Retinal pigment epithelial cell (primary cell): ENCODE data around the gene GID4.

Experiments used
- DNase-seq: peaks from one replicate; pipeline ENCODE4 v3.0.0-alpha.2; 2010; ENCODE audit warnings: low read depth
- H3K4me3 ChIP-seq: 2 replicates; pipeline ENCODE4 v1.5.1; 2011; ENCODE audit warnings: mild to moderate bottlenecking, low read length, control low read depth, moderate library complexity
- TF ChIP-seq, protein P1 (sequence below): conservative IDR thresholded peaks from 2 replicates; pipeline ENCODE4 v1.5.1; 2011; ENCODE audit warnings: low read depth, low read length, control low read depth, inconsistent platforms

GID4 gene

GRCh38 chr17:18106211-18106610 is 67.0 kb downstream of the GID4 start:
- TF ChIP-seq, protein P1, sequence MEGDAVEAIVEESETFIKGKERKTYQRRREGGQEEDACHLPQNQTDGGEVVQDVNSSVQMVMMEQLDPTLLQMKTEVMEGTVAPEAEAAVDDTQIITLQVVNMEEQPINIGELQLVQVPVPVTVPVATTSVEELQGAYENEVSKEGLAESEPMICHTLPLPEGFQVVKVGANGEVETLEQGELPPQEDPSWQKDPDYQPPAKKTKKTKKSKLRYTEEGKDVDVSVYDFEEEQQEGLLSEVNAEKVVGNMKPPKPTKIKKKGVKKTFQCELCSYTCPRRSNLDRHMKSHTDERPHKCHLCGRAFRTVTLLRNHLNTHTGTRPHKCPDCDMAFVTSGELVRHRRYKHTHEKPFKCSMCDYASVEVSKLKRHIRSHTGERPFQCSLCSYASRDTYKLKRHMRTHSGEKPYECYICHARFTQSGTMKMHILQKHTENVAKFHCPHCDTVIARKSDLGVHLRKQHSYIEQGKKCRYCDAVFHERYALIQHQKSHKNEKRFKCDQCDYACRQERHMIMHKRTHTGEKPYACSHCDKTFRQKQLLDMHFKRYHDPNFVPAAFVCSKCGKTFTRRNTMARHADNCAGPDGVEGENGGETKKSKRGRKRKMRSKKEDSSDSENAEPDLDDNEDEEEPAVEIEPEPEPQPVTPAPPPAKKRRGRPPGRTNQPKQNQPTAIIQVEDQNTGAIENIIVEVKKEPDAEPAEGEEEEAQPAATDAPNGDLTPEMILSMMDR: no peak
- DNase-seq: no peak
- H3K4me3 ChIP-seq: no peak overlapping the region

DNA sequence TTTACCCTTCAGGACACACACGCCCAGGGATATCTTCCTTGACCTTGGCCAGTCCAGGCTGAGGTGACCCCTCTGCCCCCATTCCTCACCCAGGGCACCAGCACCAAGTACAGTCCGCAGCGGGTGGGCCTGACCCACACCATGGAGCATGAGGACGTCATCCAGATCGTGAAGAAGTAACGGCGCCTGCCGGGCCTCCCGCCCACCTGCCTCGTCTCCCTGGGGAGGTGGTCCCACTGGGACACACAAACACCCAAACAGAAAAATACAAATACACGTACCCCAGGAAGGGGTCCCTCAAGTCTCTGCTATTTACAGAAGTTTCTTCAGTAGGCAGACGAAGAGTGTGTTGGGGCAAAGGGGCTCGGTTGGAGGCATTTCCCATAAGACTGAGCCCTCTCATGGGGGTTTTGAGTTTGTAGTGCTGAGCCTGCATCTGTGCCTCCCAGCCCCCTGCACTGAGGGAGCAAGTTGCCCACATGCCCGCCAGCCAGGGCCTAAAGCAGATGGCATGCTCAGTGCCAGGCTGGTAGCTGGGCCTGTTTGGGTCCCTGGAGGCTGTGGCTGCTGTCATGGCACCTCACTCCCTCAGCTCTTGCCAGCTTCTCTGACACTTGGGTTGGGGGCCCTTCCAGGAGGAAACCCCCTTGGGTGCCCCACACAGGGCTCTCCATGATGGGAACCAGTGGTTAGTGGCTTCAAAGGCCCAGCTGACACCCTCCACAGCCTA is 68.0 kb downstream of the GID4 start:
- TF ChIP-seq, protein P1: no peak
- no peak for DNase-seq
- H3K4me3 ChIP-seq: no peak overlapping the region

DNA sequence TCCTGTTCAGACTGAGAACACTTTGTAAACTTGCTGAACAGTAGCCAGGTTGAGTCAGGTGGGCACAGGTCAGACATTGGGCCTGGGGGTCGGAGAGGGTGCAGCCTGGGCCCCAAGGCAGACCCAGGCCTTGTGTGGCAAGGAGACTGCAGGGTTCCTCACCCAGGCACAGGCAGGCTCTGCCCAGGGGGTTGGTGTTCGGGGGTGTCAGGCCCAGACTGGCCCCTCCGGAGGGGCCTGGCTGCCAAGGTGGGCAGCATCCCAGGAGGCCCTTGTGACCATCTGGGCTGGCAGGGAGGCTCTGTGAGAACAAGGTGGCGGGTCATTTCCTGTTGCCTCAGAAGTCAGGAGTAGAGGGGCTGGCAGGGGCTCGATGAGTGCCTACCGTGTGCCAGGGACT is 68.8 kb downstream of the GID4 start:
- TF ChIP-seq, protein P1: no peak
- no peak overlapping the region for H3K4me3 ChIP-seq
- DNase-seq: no peak

DNA sequence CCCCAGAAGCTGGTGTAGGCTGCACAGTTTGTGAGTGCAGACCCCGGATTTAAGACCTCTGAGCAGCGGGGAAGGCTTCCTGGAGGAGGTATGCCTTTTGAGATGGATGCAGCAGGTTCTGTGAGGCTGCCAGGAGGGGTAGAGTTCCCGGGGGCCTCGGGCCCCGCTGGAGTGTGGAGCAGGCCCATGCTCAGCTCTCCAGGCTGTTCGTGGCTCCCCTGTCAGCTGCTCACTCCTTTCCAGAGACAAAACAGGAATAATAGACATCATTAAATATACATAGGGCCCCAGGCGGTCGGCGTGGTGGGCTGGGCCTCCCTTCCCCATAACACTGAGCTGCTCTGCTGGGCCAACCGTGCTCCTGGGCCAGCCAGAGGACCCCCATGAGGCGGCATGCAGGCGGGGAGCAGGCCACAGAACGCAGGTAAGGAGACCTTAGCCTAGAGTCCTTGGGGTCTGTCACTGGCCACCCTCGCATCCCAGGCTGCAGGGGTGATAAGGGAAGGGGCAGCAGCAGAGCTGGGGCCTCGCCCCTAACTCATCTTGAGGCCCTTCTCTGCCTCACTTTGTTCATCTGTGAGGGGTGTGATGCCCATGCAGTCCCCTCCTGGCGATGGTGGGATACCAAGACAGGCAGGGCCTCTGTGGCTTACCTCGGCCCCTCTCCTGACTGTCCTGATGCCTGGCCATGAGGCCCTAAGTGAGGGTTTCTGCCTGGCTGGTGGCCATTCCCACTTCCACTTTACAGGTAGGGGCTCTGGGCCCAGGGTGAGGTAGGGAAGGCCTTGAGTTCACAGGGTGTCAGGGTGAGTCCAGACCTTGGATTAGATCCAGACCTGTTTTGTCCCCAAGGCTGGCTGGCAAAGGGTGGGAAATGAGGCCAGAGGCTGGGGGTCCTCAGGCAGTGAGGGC is 69.4 kb downstream of the GID4 start, which contains the start of gene MYO15A:
TSS of gene MYO15A (plus strand) at position 356 of the 912 bp plus-strand sequence. CDS start 10,045 bp downstream, outside the sequence.
- no peak within 1 kb of the TSS for H3K4me3 ChIP-seq
- DNase-seq: no peak
- TF ChIP-seq, protein P1: no peak

DNA sequence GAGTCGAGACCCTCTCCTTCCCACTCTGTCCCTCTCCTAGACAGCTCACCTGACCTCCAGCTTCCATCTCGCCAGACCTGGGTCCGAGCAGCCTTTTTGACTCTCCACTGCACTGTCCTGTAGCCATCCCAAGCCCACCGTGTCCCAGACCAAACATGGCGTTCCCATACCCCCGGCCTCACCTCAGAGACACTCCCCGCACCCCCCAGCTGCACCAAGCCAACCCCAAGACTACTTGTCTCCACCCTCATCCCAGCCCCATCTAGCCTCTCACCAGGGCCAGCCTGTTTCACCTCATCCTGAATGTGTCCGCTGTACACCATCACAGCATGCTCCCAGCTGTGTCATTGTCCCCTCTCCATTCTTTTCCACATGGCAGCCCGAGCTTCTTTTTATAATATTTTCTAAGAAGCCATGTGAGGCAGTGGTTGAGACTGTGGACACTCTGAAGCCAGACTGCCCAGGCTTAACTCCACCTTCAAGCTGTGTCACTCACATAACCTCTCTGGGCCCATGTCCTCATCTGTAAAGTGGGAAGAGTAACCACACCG is 70.8 kb downstream of the GID4 start:
- no peak for DNase-seq

GRCh38 chr17:18110636-18111145 is 71.5 kb downstream of the GID4 start:
- H3K4me3 ChIP-seq: no peak overlapping the region
- TF ChIP-seq, protein P1: no peak
- no peak for DNase-seq

More for the DNA sequence above, 70.8 kb downstream of the GID4 start:
- TF ChIP-seq, protein P1: no peak
- no peak overlapping the region for H3K4me3 ChIP-seq
